ENCODE data around the gene HOXA4. TPM values are rescaled to one million over a fixed set of nuclear protein-coding genes. Genes with fewer than 3 reads are reported as not detected.

Gene HOXA4
- total and polyA plus RNA-seq, 2 of the 8 experiments (the other 6 are each of a cell fraction or from before 2014, with no cell fraction given) = not detected

DNA sequence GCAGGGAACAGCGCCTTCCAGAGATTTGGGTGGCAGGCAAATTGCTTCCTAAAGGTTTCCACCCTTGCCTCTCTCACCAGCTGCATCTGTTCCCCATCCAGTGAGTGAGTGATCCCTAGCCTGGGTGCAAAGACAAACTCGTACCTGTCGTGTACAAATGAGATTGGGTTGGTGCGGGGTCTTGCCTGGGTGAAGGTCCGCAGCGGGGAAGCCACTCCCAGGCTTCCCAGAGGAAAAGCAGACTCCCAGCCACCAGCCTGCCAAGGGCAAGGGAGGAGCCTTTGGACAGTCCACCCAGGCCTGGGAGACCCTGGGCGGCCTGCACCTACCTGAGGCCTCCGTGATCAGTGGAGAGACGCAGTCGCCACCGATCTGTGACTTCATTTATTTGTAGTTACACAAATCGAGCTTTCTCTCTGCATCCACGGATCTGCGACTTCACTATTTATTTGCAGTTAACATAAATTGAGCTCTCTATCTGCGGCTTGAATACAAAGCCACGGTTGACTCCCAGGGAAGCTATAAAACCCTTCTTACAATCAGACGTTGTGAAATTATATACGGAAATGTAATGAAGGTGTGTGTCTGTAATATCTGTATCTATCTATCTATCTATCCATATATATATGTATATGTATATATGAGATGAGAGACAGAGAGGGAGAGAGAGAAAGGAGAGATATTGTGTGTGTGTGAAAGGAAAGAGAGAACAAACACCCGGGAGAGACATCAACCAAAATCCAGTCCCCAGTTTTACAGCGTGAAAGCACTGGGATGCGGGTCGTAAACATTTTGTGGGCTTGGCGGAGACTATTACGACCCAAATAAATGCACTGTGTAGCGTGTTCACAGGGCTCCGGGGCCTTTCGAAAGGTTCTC is 28.9 kb upstream of the HOXA4 start:
- 41% methylated on average over 27 of the region's 27 CpGs; no CpG with 5 or more reads in 1 of the 2 experiments for WGBS, 2 experiments (ENCODE audit: extremely low coverage in 1 of 2, insufficient coverage in 1 of 2, insufficient read length in 1 of 2, insufficient replicate concordance in 2 of 2, low coverage in 1 of 2, low lambda C conversion rate in 2 of 2, missing lambda C conversion rate in 1 of 2)
- Histone ChIP-seq H3K27me3 (replicated peaks in 1 of 4; ENCODE audit: control insufficient read depth in 3 of 4, extremely low read depth in 1 of 4, insufficient read depth in 3 of 4, low read length in 3 of 4) (peaks cover 98 to 100% (median 99%) of the 10 kb centered on the region in 4 experiments), H3K9ac (replicated peaks in 1 of 4; ENCODE audit: extremely low read depth in 1 of 4, low read depth in 3 of 4, low read length in 3 of 4) (no peak overlapping the region), H2AK5ac (ENCODE audit: low read depth, low read length) (no peak overlapping the region; the same call in 1 of the 2 replicates), H3K4ac (replicated peaks; ENCODE audit: insufficient read length, low read depth, low read length) (no peak overlapping the region), H2BK20ac (ENCODE audit: low read length) (no peak overlapping the region), H3K9me3 (ENCODE audit: insufficient read depth in 2 of 2, low read depth in 1 of 2, low read length in 1 of 2) (peaks cover 0 to 10% of the 10 kb centered on the region in 2 experiments; a peak in 1 of 4 replicates), H3K56ac (replicated peaks; ENCODE audit: insufficient read length, low read depth, low read length) (no peak overlapping the region), H2BK12ac (ENCODE audit: low read depth, low read length) (no peak overlapping the region), H3K4me3 (ENCODE audit: extremely low read depth in 1 of 4, insufficient read depth in 2 of 4, low read depth in 3 of 4, low read length in 4 of 4) (no peak overlapping the region), H2BK5ac (ENCODE audit: low read depth, low read length) (no peak overlapping the region), H3K4me1 (replicated peaks in 1 of 4; ENCODE audit: control insufficient read depth in 3 of 4, insufficient read depth in 4 of 4, low read length in 3 of 4) (peaks cover 0 to 2% (median 0%) of the 10 kb centered on the region in 4 experiments; a peak in 3 of 7 replicates), H3K4me2 (ENCODE audit: insufficient read depth in 1 of 2, low read depth in 2 of 2, low read length in 2 of 2) (no peak overlapping the region), H3K23me2 (ENCODE audit: low read depth, low read length) (no peaks in the 10 kb centered on the region), H2AFZ (ENCODE audit: low read length) (no peak overlapping the region), H3K23ac (ENCODE audit: insufficient read length) (no peak overlapping the region), H2BK120ac (replicated peaks; ENCODE audit: low read depth, low read length) (no peak overlapping the region), H4K91ac (replicated peaks; ENCODE audit: insufficient read length, low read length) (no peak overlapping the region), H3K27ac (ENCODE audit: low read depth, low read length) (no peak overlapping the region), H3K79me1 (ENCODE audit: low read depth, low read length) (no peaks in the 10 kb centered on the region), H4K5ac (ENCODE audit: insufficient read length, low read depth, low read length) (no peak overlapping the region), H4K20me1 (replicated peaks in 1 of 2; ENCODE audit: control insufficient read depth in 1 of 2, insufficient read depth in 2 of 2, low read length in 2 of 2) (peaks cover 18 to 26% of the 10 kb centered on the region in 2 experiments), H3K18ac (ENCODE audit: extremely low read depth, low read length) (no peak overlapping the region), H3K14ac (ENCODE audit: insufficient read length) (no peak overlapping the region), H2BK15ac (ENCODE audit: low read length) (no peak overlapping the region), H3K36me3 (ENCODE audit: control insufficient read depth in 2 of 4, insufficient read depth in 4 of 4, low read length in 3 of 4) (peaks cover 0 to 24% (median 0%) of the 10 kb centered on the region in 4 experiments; a peak in 1 of 8 replicates), H4K8ac (ENCODE audit: extremely low read depth, insufficient read depth, low read length) (no peak overlapping the region), H3K79me2 (ENCODE audit: control insufficient read depth in 1 of 2, insufficient read depth in 2 of 2, low read length in 2 of 2) (no peaks in the 10 kb centered on the region)
- FAIRE-seq = no peak
- TF ChIP-seq POLR2AphosphoS5 (IDR thresholded peaks at IDR 0.05; ENCODE audit: low read depth, low read length) (no peak), RNF2 (IDR thresholded peaks at IDR 0.05; ENCODE audit: borderline replicate concordance, low read depth, low read length, missing control alignments, poor library complexity, severe bottlenecking) (peak; percentile 37), SUZ12 (IDR thresholded peaks at IDR 0.05; ENCODE audit: low read length) (peak; percentile 22)
- ChIA-PET POLR2A (ENCODE audit: partially characterized antibody) (no interaction called here), CTCF (ENCODE audit: partially characterized antibody) (interaction anchor here (0.9 to 1.8 kb wide), 16 partner anchors 8 to 1298 kb away, joined by 3 to 16 read pairs (median 3); partner anchors contain the start of gene HOXA5)
- peak in 1 of 2 experiments; percentile 41 for DNase-seq (ENCODE audit: low read depth in 1 of 2, low spot score in 2 of 2)
